ENCODE results near the gene ITPR1.

The ITPR1 gene

DNA sequence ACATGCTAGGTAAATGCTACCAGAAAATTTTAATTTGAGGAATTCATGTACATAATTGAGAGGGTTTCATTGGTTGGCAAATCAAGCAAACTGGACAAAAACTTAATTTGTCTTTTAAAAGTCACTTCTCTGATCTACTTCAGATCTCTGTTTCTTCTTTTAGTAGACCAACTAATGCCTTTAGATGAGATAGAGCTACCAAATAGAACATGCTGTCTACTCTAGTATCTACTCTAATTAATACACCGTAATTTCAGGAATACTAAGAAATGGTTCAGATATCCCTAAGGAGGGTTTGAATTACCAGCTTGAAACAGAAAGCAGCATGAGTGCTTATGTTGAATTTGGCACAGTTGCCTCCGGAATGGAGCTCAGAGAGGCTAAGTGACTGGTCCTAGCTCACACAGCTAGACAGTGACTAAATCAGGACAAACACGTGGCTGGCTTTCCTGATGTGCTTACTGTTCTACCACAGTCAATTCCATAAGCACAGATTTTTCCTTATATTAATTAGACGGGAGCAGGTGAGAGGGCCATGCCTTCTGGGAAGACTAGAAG is 225.1 kb downstream of the ITPR1 start:
- no peak for DNase-seq (ENCODE audit: low read depth in 2 of 2)

DNA sequence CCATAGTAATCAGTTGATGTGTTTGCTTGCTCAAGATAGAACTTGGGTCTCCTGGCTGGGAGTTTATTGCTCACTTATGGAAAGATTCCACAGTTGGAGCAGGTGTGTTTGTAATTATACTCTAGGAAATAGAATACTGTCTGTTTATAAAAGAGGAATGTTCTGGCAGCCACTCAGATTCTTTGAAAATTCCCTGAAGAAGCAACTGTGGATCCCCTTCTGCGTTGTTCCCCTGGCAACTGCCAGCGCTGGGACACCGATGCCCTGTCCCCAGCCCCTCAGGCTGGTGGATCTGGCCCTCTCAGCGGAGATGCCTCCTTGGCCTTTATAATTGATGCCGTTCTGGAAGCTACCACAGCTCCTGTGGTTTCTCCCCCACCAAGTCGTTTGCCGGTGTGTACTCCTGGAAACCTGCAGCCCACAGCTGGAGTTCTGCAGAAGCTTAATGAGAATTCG is 225.9 kb downstream of the ITPR1 start:
- DNase-seq (ENCODE audit: low read depth in 2 of 2): no peak

DNA sequence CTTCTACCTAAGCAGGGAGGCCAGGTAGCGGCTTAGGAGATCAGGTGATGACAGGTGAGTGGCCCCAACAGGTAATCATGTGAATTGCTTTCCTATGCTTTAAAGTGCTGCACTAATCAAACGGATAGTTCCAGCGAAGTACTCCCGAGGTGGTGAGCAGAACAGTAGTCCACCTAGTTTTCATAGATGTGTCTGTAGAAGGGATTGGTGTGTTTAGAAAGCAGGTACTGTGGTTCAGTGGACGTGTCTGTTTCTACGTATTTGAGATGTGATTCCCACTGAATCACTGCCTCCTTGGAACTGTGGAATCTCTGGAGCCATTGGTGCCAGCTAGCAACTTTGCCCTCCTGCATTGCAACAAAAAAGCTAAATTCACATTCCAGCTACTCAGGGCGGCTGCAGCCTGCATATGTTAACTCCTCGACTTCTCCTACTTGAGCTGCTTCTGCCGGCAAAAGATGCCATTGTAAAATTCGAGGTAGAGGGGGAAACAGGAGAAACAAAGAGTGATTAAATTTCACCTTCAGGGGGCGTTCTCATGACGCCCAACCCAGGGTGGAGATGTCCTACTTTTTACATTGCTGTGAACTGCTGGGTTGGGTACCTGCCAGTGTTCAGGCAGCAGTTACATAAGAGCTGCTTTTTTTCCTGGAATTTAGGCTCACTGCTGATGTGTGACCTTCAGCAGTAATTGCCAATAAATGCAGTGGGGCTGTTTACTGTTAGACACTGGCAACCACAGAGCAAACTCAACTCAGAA is 227.3 kb downstream of the ITPR1 start:
- DNase-seq (ENCODE audit: low read depth in 2 of 2): no peak

DNA sequence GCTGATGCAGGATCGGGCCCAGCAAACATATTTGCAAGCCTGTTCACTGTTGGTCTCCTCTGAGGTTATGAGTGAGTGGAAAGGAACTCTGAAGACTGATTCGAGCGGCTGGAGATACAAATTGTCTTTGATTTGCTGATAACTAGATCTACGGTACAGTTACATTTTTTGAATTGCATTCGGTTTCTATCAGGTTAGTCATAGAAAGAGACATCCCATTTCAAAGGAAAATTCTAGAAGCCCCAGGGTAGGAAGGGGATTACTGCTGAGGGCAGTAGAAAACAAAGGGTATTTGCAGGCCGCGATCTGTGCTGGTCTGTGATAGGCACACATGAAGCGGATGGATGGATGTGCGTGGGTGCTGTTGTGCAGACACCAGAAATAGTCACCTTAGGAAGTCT is 228.4 kb downstream of the ITPR1 start:
- no peak for DNase-seq (ENCODE audit: low read depth in 2 of 2)

DNA sequence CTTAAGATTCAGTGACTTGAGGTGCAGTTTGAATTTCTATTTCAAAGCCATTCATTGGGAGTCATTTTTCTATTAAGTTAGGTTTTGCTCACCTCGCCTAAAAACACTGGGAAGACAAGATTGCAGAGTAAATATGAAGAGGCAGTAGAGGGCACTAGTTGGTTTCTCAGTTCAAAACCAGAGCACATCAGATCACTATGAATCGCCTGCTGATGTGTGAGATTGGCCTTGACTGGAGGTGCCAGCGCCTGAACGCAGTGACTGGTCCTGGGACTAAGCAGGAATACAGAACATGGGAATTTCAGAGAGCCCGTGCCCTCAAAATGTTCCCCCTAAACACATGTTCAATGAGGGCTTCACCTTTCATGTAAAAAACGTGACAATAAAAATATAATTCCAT is 229.0 kb downstream of the ITPR1 start:
- DNase-seq (ENCODE audit: low read depth in 2 of 2): no peak

DNA sequence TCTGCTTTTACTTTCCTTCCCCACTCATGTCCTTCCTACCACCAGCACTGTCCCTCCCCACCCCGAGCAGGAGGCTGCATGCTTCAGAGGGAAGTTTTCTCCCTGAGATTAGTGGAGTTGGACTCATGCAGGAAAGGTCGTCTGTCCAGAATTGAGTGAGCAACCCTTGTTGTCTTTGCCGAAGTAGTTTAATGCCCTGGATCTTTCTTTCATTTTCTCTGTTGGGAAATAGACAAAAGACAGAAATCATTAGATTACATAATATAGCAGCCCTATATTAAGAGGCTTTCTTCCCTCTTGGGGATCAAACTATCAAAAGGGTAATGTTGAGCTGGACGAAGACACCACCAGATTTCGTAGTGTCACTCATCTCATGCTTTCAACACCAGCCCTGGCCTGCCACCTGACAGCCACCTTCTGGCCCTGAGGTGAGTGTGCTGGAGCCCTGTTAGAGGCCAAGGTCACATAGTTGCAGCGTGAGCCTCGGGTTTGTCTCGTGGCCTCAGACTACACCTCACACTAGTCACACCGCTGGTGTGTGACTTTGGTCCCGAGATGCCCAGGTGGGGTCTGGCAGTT is 231.0 kb downstream of the ITPR1 start:
- DNase-seq (ENCODE audit: low read depth in 2 of 2): no peak

DNA sequence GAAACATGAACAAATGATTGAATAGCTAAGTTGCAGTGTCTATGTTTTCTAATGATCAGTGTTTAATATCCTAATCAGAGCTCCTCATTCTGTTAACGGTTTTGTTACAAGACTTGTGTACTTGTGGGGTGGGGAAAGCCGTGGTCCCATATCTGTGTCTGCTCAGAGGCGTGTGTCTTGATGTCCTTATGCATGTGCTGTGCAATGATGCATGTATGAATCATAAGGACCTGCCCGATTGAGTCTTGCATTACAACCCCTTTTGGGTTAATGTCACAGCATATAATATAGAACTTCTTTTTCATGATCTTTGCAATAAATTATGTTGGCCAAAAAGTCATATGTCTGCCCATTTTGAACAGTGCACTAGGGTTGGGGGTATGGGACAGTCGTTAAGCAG is 233.4 kb downstream of the ITPR1 start:
- no peak for DNase-seq (ENCODE audit: low read depth in 2 of 2)

DNA sequence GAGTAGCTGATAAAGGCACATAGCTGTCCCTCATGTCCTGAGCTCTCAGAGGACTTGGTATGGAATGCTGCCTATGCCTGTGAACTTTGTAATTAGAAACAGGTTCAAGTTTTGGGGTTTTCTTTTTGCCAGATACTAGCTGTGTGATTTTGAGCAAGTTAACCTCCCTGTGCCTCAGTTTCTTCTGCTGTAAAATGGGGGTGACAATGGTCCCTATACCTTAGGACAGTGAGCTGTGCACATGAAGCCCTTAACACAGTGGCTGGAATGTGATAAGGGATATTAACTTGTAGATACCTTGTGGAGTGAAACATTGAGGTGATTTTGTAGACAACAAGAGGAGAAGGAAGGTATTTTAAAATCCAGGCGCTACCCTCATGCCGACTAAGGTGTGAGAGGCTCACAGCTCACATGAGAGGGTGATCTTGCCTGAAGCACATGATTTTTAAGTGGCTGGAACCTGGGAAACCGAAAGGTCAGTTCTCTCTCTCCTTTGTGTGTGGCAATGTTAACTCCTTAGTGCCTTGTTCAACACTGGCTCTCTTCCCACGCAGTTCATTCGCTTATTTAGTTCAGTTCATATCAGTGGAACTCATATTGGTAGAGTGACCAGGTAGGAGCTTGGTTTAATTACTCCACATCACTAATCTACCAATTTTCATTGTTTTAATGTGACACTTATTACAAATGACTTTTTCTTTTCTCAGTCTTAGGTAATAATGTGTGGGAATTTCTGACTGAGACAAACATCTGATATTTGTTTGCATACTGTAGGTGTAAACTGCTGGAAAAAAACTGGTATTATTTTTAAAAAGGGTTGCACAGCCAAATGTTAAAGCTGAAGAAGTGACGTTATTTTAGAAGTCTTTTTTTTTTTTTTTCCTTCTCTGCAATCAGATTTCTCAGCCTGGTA is 236.2 kb downstream of the ITPR1 start:
- DNase-seq (ENCODE audit: low read depth in 2 of 2): no peak

DNA sequence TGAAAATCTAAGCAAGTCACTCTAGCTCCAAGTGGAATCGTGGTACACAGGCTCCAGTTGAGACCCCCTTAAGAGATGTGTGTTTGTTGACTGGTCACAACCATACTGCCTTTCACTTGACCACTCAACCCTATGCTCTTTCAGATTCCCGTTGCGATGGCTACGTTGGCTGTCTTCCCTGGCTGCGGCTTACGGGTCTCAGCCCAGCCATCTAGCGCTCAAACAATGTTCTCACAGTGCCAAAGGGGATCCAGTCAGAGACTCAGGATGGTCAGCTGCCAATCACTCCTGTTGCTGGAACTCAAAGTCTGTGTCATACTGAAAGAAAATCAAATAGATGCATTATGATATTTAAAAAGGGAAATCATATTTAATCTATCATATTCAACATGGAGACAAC is 237.6 kb downstream of the ITPR1 start:
- DNase-seq (ENCODE audit: low read depth in 2 of 2): no peak

DNA sequence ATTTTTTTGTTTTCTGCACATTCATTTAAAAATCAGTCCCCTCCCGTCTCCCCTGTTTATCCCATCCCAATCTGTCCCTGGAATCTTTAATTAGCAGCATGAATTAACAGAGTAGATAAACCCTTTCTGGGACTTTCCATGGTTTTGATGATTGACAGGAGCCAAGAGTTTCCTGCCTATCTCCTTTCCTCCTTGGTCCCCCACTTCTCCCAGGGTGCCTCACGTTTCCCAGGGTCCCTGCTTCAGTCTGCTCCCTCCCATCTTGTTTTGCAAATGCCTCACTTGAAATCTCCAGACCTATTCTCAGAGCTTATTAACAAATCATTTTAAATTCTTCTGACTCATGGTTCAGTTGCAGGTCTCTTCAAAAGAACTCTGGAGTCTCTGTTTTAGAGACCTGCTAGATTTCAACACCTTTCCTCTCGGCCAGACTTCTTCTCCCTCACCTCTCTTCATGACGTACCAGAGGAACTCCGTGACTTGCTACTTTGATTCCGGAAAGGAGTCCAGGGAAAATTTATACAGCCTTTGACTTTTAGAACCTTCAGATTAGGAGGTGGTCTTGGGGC is 238.5 kb downstream of the ITPR1 start:
- no peak for DNase-seq (ENCODE audit: low read depth in 2 of 2)

DNA sequence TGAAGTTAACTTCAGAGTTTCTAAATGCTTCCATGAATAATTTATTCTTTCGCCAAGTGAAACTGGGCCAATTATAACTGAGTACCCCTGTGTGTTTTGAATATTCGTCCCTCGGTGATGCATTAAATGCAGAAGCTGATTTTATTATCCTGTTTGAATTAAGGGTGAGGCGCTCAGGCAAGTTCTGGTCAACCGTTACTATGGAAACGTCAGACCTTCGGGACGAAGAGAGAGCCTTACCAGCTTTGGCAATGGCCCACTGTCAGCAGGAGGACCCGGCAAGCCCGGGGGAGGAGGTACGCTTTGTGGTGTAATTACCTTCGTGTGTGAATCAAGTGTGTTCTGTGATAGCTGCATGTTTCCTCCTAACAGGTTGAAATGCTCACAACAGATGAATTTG is 239.8 kb downstream of the ITPR1 start:
- DNase-seq (ENCODE audit: low read depth in 2 of 2): no peak

DNA sequence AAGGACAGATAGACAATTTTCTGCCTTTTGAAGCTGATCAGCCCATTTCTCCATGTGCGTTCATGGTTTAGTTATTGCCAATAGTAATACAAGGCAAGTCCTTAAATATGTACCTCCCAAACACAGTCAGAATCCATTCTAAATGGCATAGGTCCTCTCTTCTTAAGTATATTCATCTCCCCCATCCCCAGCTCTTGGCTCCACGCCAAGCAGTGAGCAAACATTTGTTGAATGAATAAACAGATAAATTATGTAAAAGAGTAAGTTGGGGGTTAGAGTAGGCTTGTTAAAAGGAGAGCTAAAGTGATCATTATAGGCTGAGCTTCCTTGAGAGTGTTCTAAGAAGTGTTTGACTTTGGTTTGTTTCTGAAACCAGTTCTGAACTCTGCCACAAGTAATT is 241.3 kb downstream of the ITPR1 start:
- no peak for DNase-seq (ENCODE audit: low read depth in 2 of 2)

DNA sequence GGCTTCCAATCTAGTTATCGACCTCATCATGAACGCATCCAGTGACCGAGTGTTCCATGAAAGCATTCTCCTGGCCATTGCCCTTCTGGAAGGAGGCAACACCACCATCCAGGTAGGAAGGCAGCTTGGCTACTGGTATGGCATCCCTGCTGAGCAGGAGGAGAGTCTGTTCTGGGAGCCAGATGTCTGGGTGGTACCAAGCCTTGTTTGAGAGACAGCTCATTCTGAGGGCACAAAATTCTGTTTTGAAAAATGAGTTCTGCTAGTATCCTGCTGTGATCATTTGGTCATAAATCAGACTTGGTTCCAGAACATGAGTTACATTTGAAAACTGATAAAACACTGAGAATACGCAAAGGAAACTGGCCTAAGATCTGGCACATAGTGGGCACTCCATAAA is 242.1 kb downstream of the ITPR1 start:
- DNase-seq (ENCODE audit: low read depth in 2 of 2): no peak

DNA sequence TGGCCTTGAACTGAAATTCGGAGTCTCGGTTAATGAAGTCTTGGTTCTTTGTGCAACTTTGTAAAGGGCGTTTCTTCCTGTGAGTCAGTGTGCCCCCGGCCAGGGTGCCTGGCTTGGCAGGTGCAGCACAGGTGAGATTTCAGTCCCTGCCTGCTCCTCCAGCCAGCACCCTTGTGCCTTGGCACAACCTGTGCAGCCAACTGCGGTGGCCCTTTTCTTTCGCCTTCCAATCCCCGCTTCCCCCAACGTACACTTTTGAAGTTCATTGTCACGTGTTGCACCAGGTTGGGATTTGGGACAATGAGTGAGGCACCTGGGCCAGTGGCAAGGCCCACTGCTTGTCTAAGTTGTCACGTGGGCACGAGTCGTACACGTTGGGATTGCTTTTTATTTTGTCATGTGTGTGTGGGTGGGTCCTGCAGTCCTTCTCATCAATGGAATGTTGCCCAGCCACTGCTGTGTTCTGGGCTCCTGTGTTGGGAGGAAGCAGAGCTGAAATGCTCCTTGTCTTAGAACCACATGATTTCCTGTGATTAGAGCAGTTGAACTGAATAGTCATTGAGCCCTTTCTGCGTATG is 243.2 kb downstream of the ITPR1 start:
- DNase-seq (ENCODE audit: low read depth in 2 of 2): no peak

DNA sequence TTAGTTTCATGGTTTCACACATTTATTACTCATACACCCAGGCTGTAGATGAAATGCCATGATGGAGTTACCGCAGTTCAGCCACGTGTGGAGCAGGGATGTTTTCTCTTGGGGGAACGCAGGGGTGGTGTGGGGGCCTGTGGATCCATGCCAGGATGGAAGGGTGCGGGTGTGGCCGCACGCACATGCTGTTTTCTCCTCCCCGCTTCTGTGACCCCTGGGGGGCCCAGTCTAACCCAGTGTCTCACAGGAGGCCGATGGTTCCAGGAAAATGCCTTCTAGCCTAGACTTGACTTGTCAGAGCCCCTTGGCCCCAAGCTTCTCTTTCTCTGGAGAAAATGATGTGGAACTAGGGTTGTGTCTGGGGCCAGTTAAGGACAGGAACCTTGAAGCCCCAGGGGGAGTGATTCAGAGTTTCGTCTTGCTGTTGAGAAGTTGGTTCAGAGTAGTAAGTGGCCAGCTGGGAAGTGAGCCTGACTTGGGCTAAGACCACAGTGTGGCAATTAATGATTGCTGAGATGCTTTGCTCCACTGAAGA is 245.7 kb downstream of the ITPR1 start:
- no peak for DNase-seq (ENCODE audit: low read depth in 2 of 2)

DNA sequence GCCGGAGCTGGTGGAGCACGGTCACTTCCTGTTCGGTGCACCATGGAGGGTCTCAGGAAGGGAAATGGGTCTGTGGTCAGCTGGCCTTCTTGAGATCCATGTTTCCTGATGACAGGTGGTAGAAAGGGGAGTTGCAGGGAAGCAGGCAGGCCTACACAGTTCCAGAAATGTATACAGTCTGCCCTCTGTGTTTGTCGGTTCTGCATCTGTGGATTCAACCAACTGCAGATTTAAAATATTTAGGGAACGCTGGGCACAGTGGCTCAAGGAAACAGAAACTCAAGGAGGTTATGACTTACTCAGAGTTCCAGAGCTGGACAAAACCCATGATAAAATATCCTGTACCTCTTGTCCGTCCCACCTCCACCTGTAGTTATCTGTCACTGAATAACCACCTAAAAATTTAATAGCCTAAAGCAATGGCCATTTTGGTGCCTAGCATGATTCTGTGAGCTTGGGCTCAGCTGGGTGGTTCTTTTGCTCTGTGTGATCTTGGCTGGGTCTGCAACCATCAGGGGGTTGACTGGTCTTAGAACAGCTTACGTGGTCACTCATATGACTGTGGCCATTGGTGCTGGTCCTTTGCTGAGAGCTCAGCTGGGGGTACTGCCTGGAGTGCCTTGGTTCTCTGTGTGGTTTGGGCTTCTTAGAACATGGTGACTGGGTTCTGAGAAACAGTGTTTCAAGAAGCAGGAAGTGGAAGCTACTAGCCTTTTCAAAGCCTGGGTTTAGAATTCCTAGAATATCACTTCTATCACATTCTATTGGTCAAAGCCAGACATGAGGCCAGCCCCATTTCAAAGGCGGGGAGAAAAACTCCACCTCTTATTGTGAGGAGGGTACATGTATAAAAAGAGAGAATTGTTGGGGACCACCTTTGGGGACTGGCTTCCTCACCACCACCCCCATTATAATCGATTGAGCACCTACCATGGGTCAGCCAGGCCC is 246.4 kb downstream of the ITPR1 start:
- no peak for DNase-seq (ENCODE audit: low read depth in 2 of 2)

DNA sequence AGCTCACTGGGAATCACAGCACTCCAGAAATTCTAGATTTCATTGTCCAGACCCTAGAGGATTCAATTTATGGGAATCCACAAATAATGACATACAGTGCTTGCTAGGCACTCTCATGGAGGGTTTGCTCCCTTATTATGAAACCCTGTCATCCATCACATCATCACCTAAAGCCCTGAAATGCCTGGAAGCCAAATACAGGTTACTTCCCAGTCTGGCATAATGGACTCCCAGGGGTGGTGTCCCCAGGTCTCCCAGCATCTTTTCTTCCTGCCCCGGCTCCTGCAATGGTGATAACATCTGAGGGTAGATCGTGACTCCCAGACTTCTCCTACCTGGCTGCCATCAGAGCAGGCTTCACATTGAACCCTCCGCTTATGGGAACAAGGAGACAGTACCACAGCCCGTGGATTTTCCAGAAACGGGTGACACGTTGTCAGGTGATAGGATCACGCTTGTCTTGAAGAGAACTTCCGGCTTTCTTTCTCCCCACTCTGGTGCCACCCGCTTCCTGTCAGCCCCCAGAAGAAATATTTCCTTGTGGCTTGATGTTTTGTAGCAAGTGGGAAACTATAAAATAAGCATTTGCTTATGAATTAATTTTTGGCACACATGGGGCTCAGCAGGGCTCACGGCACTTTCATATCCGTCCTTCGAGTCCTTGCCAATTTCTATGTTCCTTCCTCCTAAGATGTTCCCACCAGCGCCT is 247.4 kb downstream of the ITPR1 start:
- no peak for DNase-seq (ENCODE audit: low read depth in 2 of 2)

DNA sequence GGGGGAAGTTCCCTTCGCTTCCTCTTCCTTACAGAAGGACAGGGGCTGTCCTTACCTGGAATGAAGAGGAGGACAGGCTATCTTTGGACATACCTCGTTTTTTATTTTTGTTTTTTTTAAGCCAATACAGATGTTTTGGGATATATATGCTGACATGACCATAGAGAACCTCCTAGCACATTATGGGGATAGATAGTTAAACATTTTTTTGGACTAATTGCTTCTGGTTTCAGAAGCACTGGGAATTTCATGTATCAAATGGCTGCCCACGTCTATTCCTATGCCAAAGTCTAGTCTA is 247.9 kb downstream of the ITPR1 start:
- DNase-seq (ENCODE audit: low read depth in 2 of 2): no peak

DNA sequence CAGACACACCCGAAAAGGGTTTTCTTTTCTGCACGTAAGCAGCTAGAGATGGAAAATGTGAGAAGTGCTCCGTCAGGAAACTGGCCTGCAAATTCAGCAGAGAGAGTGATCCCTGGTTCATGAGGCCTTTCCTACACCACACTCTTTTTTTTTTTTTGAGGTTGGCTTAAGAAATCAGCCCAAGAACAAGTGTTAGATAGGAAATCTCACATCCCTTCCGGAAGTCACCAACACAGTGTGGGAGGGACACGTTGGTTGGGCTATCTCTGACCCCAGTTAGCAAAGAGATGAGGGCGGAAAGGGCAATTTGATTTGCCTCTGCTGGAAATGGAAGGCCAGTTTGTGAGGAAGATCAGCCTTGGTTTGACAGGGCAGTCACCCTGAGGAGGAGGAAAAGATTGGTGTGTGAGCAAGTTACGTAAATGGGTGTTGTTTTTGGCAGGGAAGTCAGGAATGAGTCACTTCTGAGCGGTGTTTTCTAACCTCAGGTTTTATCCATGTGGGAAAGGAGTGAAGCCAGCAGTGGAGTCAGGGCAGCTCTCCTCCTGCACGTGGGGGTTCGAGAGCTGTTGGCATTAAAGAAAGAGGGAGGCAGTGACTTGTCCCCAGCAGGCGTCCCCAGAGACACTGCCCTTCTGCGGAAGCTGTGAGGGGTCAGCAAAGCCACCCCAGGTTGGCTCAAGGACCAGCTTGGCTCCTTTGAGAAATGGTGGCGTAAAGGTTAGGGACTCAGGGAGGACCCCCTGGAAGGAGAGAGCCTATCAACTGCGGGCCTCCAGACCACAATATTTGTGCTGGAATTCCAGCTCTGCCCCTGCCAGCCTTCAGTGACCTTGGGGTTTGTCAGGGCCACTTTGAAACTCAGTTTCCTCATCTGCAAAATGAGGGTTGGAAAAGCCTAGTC is 248.5 kb downstream of the ITPR1 start:
- no peak for DNase-seq (ENCODE audit: low read depth in 2 of 2)
